Uterus (tissue), 4 donors: ENCODE measurements around the gene PAIP2B. TPM values are rescaled to one million over a fixed set of nuclear protein-coding genes. Genes with fewer than 3 reads are reported as not detected.
"Not testable (repeated sequence)": the region's sequence is repeated elsewhere in the genome, so short reads cannot be mapped to it uniquely, and the experiment has no call there.

Source experiments
- DNase-seq, 2 donors: peaks; one replicate each; pipeline ENCODE4 v3.0.0-alpha.2; 2019 to 2020
- H3K27ac ChIP-seq, 2 donors: fragments of 200-600 bp; sonication (generic); 1 replicate in 1 of 2; 2 replicates in 1 of 2; pipeline ENCODE4 v1.5.1; 2016 to 2018
- H3K27me3 ChIP-seq, 2 donors: fragments of 200-600 bp; sonication (generic); one replicate each; pipeline ENCODE4 v1.5.1; 2018 to 2019; ENCODE audit warnings: control low read depth in 1 of 2
- H3K36me3 ChIP-seq, 2 donors: fragments of 200-600 bp; sonication (generic); one replicate each; pipeline ENCODE4 v1.5.1; 2019; ENCODE audit warnings: control low read depth in 1 of 2
- H3K4me1 ChIP-seq, 2 donors: fragments of 200-600 bp; sonication (generic); one replicate each; pipeline ENCODE4 v1.5.1; 2018 to 2019; ENCODE audit warnings: control low read depth in 1 of 2
- H3K4me3 ChIP-seq, 2 donors: fragments of 200-600 bp; sonication (generic); 1 replicate in 1 of 2; 2 replicates in 1 of 2; pipeline ENCODE4 v1.5.1; 2018 to 2019; ENCODE audit warnings: mild to moderate bottlenecking in 1 of 2
- H3K9me3 ChIP-seq, 2 donors: fragments of 200-600 bp; sonication (generic); one replicate each; pipeline ENCODE4 v1.5.1; 2019; ENCODE audit warnings: control low read depth in 1 of 2
- POLR2A ChIP-seq, 2 donors: fragments of 450-650 bp; IDR thresholded peaks; one replicate each; pipeline ENCODE4 v1.6.1; 2016; ENCODE audit warnings: antibody characterized with exemption in 2 of 2, mild to moderate bottlenecking in 1 of 2, moderate library complexity in 1 of 2
- intact Hi-C: fragments of 100-400 bp; cut with DNase I; formaldehyde crosslinking; loops from one replicate; pipeline ENCODE4 v1.15.1; 2023; ENCODE audit warnings: low total_unique reads
- total RNA-seq, 4 donors: library from RNA; depleted of rRNA in 3 of 4; stranded (reverse); fragments of >200 nt in 3 of 4; gene quantifications; one replicate each; pipeline versions ENCODE4 v1.1.0 to v1.2.4, GENCODE V29; 2014 to 2023
- TF ChIP-seq, protein P1 (sequence below), 4 experiments: fragments of 200-600 bp in 2 of 4; fragments of 450-650 bp in 2 of 4; sonication (generic) in 2 of 4; IDR thresholded peaks; one replicate each; pipeline ENCODE4 v1.5.1; 2016 to 2019; ENCODE audit warnings: antibody characterized with exemption in 4 of 4, mild to moderate bottlenecking in 2 of 4, moderate library complexity in 1 of 4
- donor health status: DM: yes; HTN: yes; CAD: no.

PAIP2B gene
- total RNA-seq, 4 donors from 2014 or later, result 3.6 to 12.9 (median 8.7) TPM

DNA sequence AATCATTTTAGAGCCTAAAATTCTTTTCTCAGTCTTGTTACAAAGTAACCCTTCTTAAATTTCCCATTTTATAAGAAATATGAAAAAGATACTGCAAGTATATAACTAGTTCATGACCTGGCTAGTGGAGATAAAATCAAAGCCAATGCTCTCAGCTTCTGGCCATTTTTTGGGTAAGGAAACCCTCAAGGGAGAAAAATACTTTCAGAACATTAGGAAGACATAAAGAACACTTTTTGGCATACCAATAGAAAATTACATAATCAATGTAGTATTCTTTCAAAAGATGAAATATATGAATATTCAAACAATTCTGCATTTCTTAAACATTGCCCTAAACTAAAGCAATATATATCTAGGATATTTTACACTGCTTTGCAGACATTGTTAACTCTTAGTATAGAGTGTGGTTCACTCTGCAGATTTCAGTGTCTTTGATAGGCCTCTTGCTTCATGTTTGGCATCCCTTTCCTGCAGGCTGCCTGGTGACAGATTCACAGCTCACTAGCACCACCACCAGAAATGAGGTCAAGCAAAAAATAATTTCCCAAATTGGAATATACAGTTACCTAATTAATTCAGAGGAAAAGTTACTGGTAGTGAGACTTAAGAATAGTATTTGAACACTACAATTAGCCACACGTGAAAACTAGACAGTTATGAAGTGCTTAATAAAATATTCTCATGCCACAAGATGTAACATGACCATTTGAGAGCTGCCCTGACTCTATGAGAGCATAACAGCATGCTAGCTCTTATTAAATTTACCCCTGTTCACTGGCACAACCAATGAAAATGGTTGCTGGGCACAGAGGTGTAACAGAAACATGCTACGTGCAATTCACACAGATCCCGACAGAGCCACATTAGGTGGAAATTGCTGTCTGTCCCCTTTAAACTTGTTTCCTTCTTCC lies 36.0 kb downstream of the PAIP2B start:
- intact Hi-C loops, result no loop called here
- H3K9me3 ChIP-seq, result no peaks in the 10 kb centered on the region
- H3K27ac ChIP-seq, result no peak overlapping the region
- no peaks in the 10 kb centered on the region for H3K36me3 ChIP-seq
- no peaks in the 10 kb centered on the region for H3K4me1 ChIP-seq
- DNase-seq, result no peak
- no peaks in the 10 kb centered on the region for H3K27me3 ChIP-seq
- TF ChIP-seq, protein P1, sequence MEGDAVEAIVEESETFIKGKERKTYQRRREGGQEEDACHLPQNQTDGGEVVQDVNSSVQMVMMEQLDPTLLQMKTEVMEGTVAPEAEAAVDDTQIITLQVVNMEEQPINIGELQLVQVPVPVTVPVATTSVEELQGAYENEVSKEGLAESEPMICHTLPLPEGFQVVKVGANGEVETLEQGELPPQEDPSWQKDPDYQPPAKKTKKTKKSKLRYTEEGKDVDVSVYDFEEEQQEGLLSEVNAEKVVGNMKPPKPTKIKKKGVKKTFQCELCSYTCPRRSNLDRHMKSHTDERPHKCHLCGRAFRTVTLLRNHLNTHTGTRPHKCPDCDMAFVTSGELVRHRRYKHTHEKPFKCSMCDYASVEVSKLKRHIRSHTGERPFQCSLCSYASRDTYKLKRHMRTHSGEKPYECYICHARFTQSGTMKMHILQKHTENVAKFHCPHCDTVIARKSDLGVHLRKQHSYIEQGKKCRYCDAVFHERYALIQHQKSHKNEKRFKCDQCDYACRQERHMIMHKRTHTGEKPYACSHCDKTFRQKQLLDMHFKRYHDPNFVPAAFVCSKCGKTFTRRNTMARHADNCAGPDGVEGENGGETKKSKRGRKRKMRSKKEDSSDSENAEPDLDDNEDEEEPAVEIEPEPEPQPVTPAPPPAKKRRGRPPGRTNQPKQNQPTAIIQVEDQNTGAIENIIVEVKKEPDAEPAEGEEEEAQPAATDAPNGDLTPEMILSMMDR (IDR thresholded peaks at IDR 0.05), result no peak
- no peak for TF ChIP-seq POLR2A (IDR thresholded peaks at IDR 0.05)
- H3K4me3 ChIP-seq, result no peak overlapping the region

DNA sequence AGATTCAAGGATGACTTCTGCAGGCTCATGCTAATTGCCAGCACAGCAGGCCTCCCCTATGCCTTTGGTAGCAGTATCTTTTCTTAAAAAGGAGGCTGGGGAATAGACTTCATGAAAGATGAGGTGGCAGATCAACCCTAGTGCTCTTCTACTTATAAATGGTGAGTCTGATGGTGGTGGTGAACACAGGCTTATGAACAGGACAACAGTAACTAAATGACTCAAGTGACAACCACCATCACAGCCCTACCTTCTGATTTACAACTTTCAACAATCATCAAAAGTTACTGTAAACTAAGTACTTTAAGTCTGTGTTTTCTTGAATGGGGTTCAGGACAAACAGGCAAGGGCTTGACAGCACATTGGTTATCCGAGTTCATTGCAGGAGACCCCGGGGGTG lies 39.3 kb downstream of the PAIP2B start:
- no peak for TF ChIP-seq POLR2A (IDR thresholded peaks at IDR 0.05)
- TF ChIP-seq, protein P1 (IDR thresholded peaks at IDR 0.05), result no peak
- no peak overlapping the region for H3K27ac ChIP-seq
- no peaks in the 10 kb centered on the region for H3K4me1 ChIP-seq
- intact Hi-C loops, result no loop called here
- no peaks in the 10 kb centered on the region for H3K9me3 ChIP-seq
- H3K27me3 ChIP-seq, result no peaks in the 10 kb centered on the region
- DNase-seq, result no peak
- H3K4me3 ChIP-seq, result no peak overlapping the region
- H3K36me3 ChIP-seq, result no peaks in the 10 kb centered on the region

DNA sequence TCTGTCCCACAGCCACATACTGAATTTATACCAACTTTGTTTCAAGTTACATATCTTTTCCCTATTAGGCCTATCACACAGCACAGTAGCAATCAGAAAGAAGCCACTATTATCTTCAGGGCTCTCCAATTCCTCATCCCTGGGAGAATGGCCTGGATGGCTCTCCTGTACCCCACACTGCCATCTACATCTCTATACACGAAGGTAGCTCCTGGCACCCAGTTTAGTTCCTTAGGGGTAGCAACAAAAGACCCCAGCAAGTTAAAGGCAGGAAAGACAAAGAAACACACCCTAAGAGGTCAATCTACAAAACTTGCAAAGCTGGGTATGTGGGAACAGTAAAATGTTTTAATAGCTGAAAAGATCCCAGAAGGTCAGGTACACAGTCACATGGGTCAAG lies 39.9 kb downstream of the PAIP2B start:
- intact Hi-C loops, result no loop called here
- TF ChIP-seq POLR2A (IDR thresholded peaks at IDR 0.05), result no peak
- TF ChIP-seq, protein P1 (IDR thresholded peaks at IDR 0.05), result no peak
- H3K4me1 ChIP-seq, result no peaks in the 10 kb centered on the region
- no peak for DNase-seq
- H3K4me3 ChIP-seq, result no peak overlapping the region
- no peaks in the 10 kb centered on the region for H3K9me3 ChIP-seq
- no peak overlapping the region for H3K27ac ChIP-seq
- no peaks in the 10 kb centered on the region for H3K27me3 ChIP-seq
- no peaks in the 10 kb centered on the region for H3K36me3 ChIP-seq

DNA sequence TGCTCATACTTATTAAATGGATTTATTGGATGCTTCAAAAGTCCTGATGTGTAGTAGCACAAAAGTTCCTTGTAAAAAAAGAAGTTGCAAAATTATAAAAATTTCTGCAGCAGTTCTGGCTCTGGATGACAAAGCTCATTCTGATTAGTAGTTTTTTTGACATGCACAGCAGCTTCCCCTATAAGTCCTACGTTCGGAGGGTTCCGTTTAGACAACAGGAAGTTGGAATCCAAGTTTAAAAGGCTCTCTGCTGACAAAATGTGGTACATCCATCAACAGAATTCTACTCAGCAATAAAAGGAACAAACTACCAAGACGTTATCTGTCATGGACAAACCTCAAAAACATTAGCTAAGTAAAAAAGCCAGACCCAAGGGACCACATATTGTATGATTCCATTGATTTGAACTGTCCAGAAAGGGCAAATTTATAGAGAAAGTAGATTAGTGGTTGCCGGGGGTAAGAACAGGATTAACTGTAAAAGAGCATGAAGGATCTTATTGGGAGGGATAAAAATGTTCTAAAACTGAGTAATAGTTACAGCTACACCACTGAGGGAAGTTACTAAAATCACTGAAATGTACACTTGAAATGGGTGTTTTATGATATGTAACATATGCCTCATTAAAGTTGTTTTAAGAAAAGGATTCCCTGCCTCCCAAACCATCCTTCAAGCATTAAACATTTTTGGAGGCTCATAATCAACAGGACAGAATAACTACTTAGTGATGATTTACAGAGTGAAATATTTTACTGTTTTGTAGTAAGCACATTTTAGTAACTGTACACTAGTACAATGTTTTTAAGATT lies 43.4 kb downstream of the PAIP2B start:
- H3K9me3 ChIP-seq, H3K36me3 ChIP-seq, intact Hi-C loops, H3K27ac ChIP-seq, H3K4me3 ChIP-seq, DNase-seq, H3K27me3 ChIP-seq, H3K4me1 ChIP-seq: not testable (repeated sequence)

DNA sequence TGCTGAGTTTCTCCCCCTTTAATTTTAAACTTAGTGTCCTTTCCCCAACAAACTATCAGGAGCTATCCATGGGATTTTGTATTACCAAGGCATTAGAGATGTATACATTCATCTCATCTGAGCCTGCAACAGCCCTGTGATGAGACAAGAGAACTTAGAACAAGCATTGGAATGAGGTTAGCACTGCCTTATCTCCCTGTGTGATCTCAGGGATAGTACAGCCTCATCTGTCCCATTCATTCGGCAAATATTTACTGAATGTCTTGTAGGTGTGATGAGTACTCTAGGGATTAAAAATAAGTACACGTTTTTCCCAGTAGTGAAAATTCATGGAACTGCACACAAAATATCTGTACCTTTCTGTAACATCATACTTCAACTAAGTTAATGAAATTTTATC lies 45.6 kb downstream of the PAIP2B start:
- no peaks in the 10 kb centered on the region for H3K4me1 ChIP-seq
- H3K4me3 ChIP-seq, result no peak overlapping the region
- no peaks in the 10 kb centered on the region for H3K27me3 ChIP-seq
- no peaks in the 10 kb centered on the region for H3K36me3 ChIP-seq
- no peak for DNase-seq
- no peak overlapping the region for H3K27ac ChIP-seq
- no peaks in the 10 kb centered on the region for H3K9me3 ChIP-seq
- intact Hi-C loops, result no loop called here
- TF ChIP-seq, protein P1 (IDR thresholded peaks at IDR 0.05), result no peak
- TF ChIP-seq POLR2A (IDR thresholded peaks at IDR 0.05), result no peak

DNA sequence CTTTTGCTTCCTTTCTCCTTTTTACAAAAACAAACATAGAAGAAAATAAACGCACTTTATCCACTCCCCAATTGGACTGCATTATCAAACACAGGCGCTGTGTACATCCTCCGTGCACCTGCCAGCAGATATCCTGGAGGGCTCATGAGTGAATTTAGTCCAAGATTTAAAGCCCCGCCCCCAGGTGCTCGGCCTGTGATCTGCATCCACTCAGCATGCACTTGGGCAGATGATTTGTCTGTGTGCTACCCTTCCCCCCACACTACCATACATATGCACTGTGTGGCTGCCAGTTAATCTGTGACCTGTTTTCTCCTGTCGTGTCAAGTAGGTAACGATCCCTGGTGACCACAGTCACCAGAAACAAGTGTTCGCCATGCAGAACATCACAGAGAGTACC lies 48.1 kb downstream of the PAIP2B start:
- H3K4me1 ChIP-seq, intact Hi-C loops, H3K36me3 ChIP-seq, H3K27me3 ChIP-seq, DNase-seq, H3K27ac ChIP-seq, H3K4me3 ChIP-seq, H3K9me3 ChIP-seq: not testable (repeated sequence)
